Pancreas (tissue), 10 donors: ENCODE results near the gene RABAC1. TPM values are rescaled to one million over a fixed set of nuclear protein-coding genes. Genes with fewer than 3 reads are reported as not detected.

Experiments used
- ATAC-seq, 4 donors: fragments of 200-7000 bp; cut with Tn5 transposase; one replicate each; pipeline versions ENCODE4 v1.8.0 to v1.9.1; 2020; ENCODE audit warnings: mild to moderate bottlenecking in 4 of 4, moderate library complexity in 4 of 4
- DNase-seq, 6 donors: peaks; one replicate each; pipeline ENCODE4 v3.0.0-alpha.2; 2020
- FAIRE-seq: peaks from 2 replicates; lab custom pipeline; 2012; peaks lifted over from hg19 to GRCh38; lab: Jason Lieb, UNC
- H3K27ac ChIP-seq, 4 donors: fragments of 200-600 bp; sonication (generic); 1 replicate in 3 of 4; 2 replicates in 1 of 4; pipeline versions ENCODE4 v1.5.0 to v1.8.0; 2020
- H3K27me3 ChIP-seq, 4 donors: fragments of 200-600 bp; one replicate each; pipeline ENCODE4 v1.8.0; 2021
- H3K36me3 ChIP-seq, 3 donors: fragments of 200-600 bp; sonication (generic) in 1 of 3; one replicate each; pipeline versions ENCODE4 v1.5.0 to v1.8.0; 2020 to 2021
- H3K4me1 ChIP-seq, 3 donors: fragments of 200-600 bp; one replicate each; pipeline ENCODE4 v1.8.0; 2021
- H3K4me3 ChIP-seq, 4 donors: fragments of 200-600 bp; sonication (generic) in 2 of 4; one replicate each; pipeline versions ENCODE4 v1.5.0 to v1.8.0; 2020 to 2021
- H3K9me3 ChIP-seq, 4 donors: fragments of 200-600 bp; one replicate each; pipeline ENCODE4 v1.8.0; 2021
- CTCF ChIP-seq, 4 donors: fragments of 200-600 bp; sonication (generic) in 3 of 4; IDR thresholded peaks; one replicate each; pipeline versions ENCODE4 v1.5.0 to v1.8.0; 2021; ENCODE audit warnings: antibody characterized with exemption in 4 of 4
- WGBS, 2 donors: extraction: QIAGEN DNeasy Blood & Tissue Kit; methylation state at CpG; one replicate each; pipeline ENCODE4 v1.1.7; 2013; 5-methylcytosine and 5-hydroxymethylcytosine counted together
- intact Hi-C, 3 donors: fragments of 100-400 bp; cut with DNase I; formaldehyde crosslinking; loops; one replicate each; pipeline versions ENCODE4 v1.11.1 to v1.14.2; 2022
- polyA plus RNA-seq, 2 donors: library from polyadenylated mRNA; stranded (reverse); fragments of 200-250 nt; gene quantifications; one replicate each; pipeline ENCODE4 v1.2.3, GENCODE V29; 2013
- total RNA-seq, 6 donors: library from RNA; stranded (reverse); fragmentation: NEBNext Ultra II Directional in 4 of 6; extraction: Animal tissue kit (Norgen Biotek cat#: 25700) in 4 of 6; gene quantifications; one replicate each; pipeline versions ENCODE4 v1.2.1 to v1.2.4, GENCODE V29; 2021 to 2023
- donor health status: healthy with polysubstance abuse.
- donor health status: DM: no; HTN: no; CAD: no; lungs with moderate emphysema.
- donor health status: DM: no; HTN: no; CAD: no.
- donor health status: control.
- donor health status: control.
- donor health status: Bipolar disorder and iron deficiency.
- donor health status: DM: yes; HTN: yes; CAD: no.
- donor health status: DM: no; HTN: no; CAD: no.
- donor health status: DM: no; HTN: no; CAD: no.
- donor health status: DM: yes; HTN: yes; CAD: no.

The RABAC1 gene
- total and polyA plus RNA-seq, 8 donors = 49.8 to 134 (median 74.0) TPM

- H3K27me3 ChIP-seq = peaks cover 0 to 28% (median under 1%) of the 10 kb centered on the region in 4 donors
Observed at GRCh38 chr19:41997121-41997850, 38.2 kb upstream of the RABAC1 start.

GRCh38 chr19:41995959-41996797, 37.1 kb upstream of the RABAC1 start:
- H3K9me3 ChIP-seq = no peaks in the 10 kb centered on the region
- no peaks in the 10 kb centered on the region for H3K4me1 ChIP-seq
- H3K27me3 ChIP-seq = peaks cover 0 to 28% (median 1%) of the 10 kb centered on the region in 4 donors
- DNase-seq (no peak), ATAC-seq (no peak), FAIRE-seq (no peak)
- no peak overlapping the region for H3K4me3 ChIP-seq
- WGBS, 2 donors = 31 to 36% methylated on average over 11 to 12 of the region's 12 CpGs
- H3K27ac ChIP-seq = no peak overlapping the region
- intact Hi-C loops = no loop called here
- TF ChIP-seq CTCF (IDR thresholded peaks at IDR 0.05) = no peak
- H3K36me3 ChIP-seq = no peaks in the 10 kb centered on the region

More at GRCh38 chr19:41997121-41997850, 38.2 kb upstream of the RABAC1 start:
- peak in 5 of 6 donors; percentile 21 to 85 (median 57) for DNase-seq
- 1 to 2% methylated on average over 34 to 35 of the region's 35 CpGs for whole genome bisulfite sequencing, 2 donors
- peak; percentile 71 to 88 (median 80) for ATAC-seq
- Histone ChIP-seq H3K4me1 (no peaks in the 10 kb centered on the region), H3K4me3 (no peak overlapping the region), H3K27ac (no peak overlapping the region), H3K9me3 (no peaks in the 10 kb centered on the region), H3K36me3 (no peaks in the 10 kb centered on the region)
- FAIRE-seq = no peak
- intact Hi-C loops = no loop called here
- TF ChIP-seq CTCF (IDR thresholded peaks at IDR 0.05) = no peak

- no peaks in the 10 kb centered on the region for H3K4me1 ChIP-seq
- WGBS, 2 donors = 75 to 83% methylated on average over 19 of the region's 19 CpGs
- no peak for FAIRE-seq
Observed at GRCh38 chr19:41994994-41995958, 36.2 kb upstream of the RABAC1 start.

More at GRCh38 chr19:41994994-41995958, 36.2 kb upstream of the RABAC1 start:
- intact Hi-C loops = no loop called here
- Histone ChIP-seq H3K27me3 (peaks cover 0 to 26% (median 1%) of the 10 kb centered on the region in 4 donors), H3K27ac (no peak overlapping the region), H3K9me3 (no peaks in the 10 kb centered on the region), H3K36me3 (no peaks in the 10 kb centered on the region), H3K4me3 (no peak overlapping the region)
- ATAC-seq (no peak), DNase-seq (no peak)
- no peak for TF ChIP-seq CTCF (IDR thresholded peaks at IDR 0.05)
